GM12878 (cell line): ENCODE measurements around the gene SERPINE2. TPM values are rescaled to one million over a fixed set of nuclear protein-coding genes. Genes with fewer than 3 reads are reported as not detected.

Experiments
- ATF7 ChIP-seq: fragments of 450-650 bp; IDR thresholded peaks from 2 replicates; pipeline ENCODE4 v1.6.1; 2016; ENCODE audit warnings: low read depth, mild to moderate bottlenecking
- BACH1 ChIP-seq: fragments of 450-650 bp; IDR thresholded peaks from 2 replicates; pipeline ENCODE4 v1.6.1; 2017; ENCODE audit warnings: mild to moderate bottlenecking, borderline replicate concordance
- BHLHE40 ChIP-seq, 2 experiments: fragments of 450-650 bp in 1 of 2; IDR thresholded peaks; 2 replicates each; pipeline ENCODE4 v1.6.1; 2011 to 2017; ENCODE audit warnings: low read depth in 2 of 2, borderline replicate concordance in 1 of 2, improper control_type of control experiment in 1 of 2, low read length in 1 of 2, mild to moderate bottlenecking in 1 of 2
- BRCA1 ChIP-seq: IDR thresholded peaks from 2 replicates; pipeline ENCODE4 v1.6.1; 2011; ENCODE audit warnings: low read depth, low read length, improper control_type of control experiment
- CHD4 ChIP-seq: fragments of 200-600 bp; sonication (generic); IDR thresholded peaks from 2 replicates; pipeline ENCODE4 v1.6.1; 2016; ENCODE audit warnings: mild to moderate bottlenecking
- HCFC1 ChIP-seq: fragments of 150-350 bp; IDR thresholded peaks from 2 replicates; pipeline ENCODE4 v1.6.1; 2014; ENCODE audit warnings: low read length
- KLF5 ChIP-seq: fragments of 450-650 bp; IDR thresholded peaks from 2 replicates; pipeline ENCODE4 v1.6.1; 2014; ENCODE audit warnings: mild to moderate bottlenecking; ENCODE audit not compliant: partially characterized antibody
- MXI1 ChIP-seq: fragments of 150-350 bp; IDR thresholded peaks from 2 replicates; pipeline ENCODE4 v1.6.1; 2011; ENCODE audit warnings: low read depth, mild to moderate bottlenecking, inconsistent platforms, low read length, improper control_type of control experiment
- RAD21 ChIP-seq: IDR thresholded peaks from 2 replicates; pipeline ENCODE4 v1.6.1; 2011; ENCODE audit warnings: mild to moderate bottlenecking, low read depth, low read length, moderate library complexity; ENCODE audit not compliant: insufficient read depth
- RB1 ChIP-seq: fragments of 450-650 bp; formaldehyde crosslinking; IDR thresholded peaks from 2 replicates; pipeline ENCODE4 v1.6.1; 2017; ENCODE audit warnings: mild to moderate bottlenecking, borderline replicate concordance
- RELA ChIP-seq: fragments of 450-650 bp; IDR thresholded peaks from 2 replicates; pipeline ENCODE4 v1.8.0; 2014; ENCODE audit warnings: borderline replicate concordance; ENCODE audit not compliant: partially characterized antibody
- REST ChIP-seq: IDR thresholded peaks from 2 replicates; pipeline ENCODE4 v1.6.1; 2012; ENCODE audit warnings: mild to moderate bottlenecking, low read depth, low read length
- RFX5 ChIP-seq: IDR thresholded peaks from 2 replicates; pipeline ENCODE4 v1.6.1; 2011; ENCODE audit warnings: low read depth, low read length, improper control_type of control experiment
- SREBF1 ChIP-seq: IDR thresholded peaks from 2 replicates; pipeline ENCODE4 v1.6.1; 2012; ENCODE audit warnings: mild to moderate bottlenecking, low read length
- USF2 ChIP-seq: IDR thresholded peaks from 2 replicates; pipeline ENCODE4 v1.6.1; 2011; ENCODE audit warnings: low read depth, low read length, improper control_type of control experiment, borderline replicate concordance
- ZBTB4 ChIP-seq: fragments of 450-650 bp; formaldehyde crosslinking; IDR thresholded peaks from 2 replicates; pipeline ENCODE4 v1.4.0; 2022; ENCODE audit warnings: mild to moderate bottlenecking, moderate library complexity
- ZNF622 ChIP-seq: fragments of 450-650 bp; IDR thresholded peaks from 2 replicates; pipeline ENCODE4 v1.6.1; 2017; ENCODE audit warnings: mild to moderate bottlenecking, inconsistent platforms
- polyA plus RNA-seq, 11 experiments: library from polyadenylated mRNA; depleted of rRNA in 4 of 11; unstranded in 6 of 11; stranded (reverse) in 5 of 11; fragments of >200 nt; fragmentation: Nextera tagmentation in 4 of 11; fragmentation: Illumina TruSeq in 1 of 11; extraction: Ambion mirVana in 4 of 11; extraction: Trizol in 1 of 11; gene quantifications; 1 replicate in 1 of 11; 2 replicates in 10 of 11; pipeline versions ENCODE4 v1.2.1 to v1.2.3, GENCODE V29; 2011 to 2016; ENCODE audit warnings: inconsistent platforms in 2 of 11, missing spikeins in 2 of 11, low read depth in 1 of 11
- total RNA-seq, 4 experiments: library from RNA; depleted of rRNA in 3 of 4; stranded (reverse); fragments of >200 nt in 3 of 4; fragmentation: Illumina TruSeq in 1 of 4; extraction: Trizol in 1 of 4; gene quantifications; 2 replicates each; pipeline versions ENCODE4 v1.2.1 to v1.2.3, GENCODE V29; 2013 to 2021
- TF ChIP-seq, protein P1 (sequence below): fragments of 150-350 bp; IDR thresholded peaks from 2 replicates; pipeline ENCODE4 v1.6.1; 2014; ENCODE audit warnings: mild to moderate bottlenecking, low read depth, low read length
- TF ChIP-seq, protein P2 (sequence below): IDR thresholded peaks from 2 replicates; pipeline ENCODE4 v1.6.1; 2011; ENCODE audit warnings: low read depth, mild to moderate bottlenecking, low read length, moderate library complexity, borderline replicate concordance; ENCODE audit errors: extremely low read depth

The SERPINE2 gene
- total and polyA plus RNA-seq, 10 of the 15 experiments (the other 5 are each of a cell fraction or from before 2014, with no cell fraction given): 0.18 to 1.7 (median 0.39) TPM

- TF ChIP-seq ZBTB4 (no peak), SREBF1 (no peak), RAD21 (no peak), BRCA1 (no peak), CHD4 (no peak), RFX5 (no peak), KLF5 (no peak), BHLHE40 (IDR thresholded peaks at IDR 0.05; ENCODE audit: borderline replicate concordance in 1 of 2, low read depth in 2 of 2, low read length in 1 of 2) (peak; percentile 98 to 99), RB1 (no peak), HCFC1 (no peak), ATF7 (peak; percentile 85), RELA (no peak), BACH1 (0 out of 2 replicates have a peak, but pooled peaks have one; percentile 70), REST (no peak), ZNF622 (no peak), USF2 (no peak), MXI1 (peak; percentile 55)
- TF ChIP-seq, protein P1, sequence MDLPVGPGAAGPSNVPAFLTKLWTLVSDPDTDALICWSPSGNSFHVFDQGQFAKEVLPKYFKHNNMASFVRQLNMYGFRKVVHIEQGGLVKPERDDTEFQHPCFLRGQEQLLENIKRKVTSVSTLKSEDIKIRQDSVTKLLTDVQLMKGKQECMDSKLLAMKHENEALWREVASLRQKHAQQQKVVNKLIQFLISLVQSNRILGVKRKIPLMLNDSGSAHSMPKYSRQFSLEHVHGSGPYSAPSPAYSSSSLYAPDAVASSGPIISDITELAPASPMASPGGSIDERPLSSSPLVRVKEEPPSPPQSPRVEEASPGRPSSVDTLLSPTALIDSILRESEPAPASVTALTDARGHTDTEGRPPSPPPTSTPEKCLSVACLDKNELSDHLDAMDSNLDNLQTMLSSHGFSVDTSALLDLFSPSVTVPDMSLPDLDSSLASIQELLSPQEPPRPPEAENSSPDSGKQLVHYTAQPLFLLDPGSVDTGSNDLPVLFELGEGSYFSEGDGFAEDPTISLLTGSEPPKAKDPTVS: no peak
- TF ChIP-seq, protein P2, sequence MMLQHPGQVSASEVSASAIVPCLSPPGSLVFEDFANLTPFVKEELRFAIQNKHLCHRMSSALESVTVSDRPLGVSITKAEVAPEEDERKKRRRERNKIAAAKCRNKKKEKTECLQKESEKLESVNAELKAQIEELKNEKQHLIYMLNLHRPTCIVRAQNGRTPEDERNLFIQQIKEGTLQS: no peak
Observed at GRCh38 chr2:223941579-223942277, 97.4 kb downstream of the SERPINE2 start (continued).
